ENCODE data around the gene EXD2.

DNA sequence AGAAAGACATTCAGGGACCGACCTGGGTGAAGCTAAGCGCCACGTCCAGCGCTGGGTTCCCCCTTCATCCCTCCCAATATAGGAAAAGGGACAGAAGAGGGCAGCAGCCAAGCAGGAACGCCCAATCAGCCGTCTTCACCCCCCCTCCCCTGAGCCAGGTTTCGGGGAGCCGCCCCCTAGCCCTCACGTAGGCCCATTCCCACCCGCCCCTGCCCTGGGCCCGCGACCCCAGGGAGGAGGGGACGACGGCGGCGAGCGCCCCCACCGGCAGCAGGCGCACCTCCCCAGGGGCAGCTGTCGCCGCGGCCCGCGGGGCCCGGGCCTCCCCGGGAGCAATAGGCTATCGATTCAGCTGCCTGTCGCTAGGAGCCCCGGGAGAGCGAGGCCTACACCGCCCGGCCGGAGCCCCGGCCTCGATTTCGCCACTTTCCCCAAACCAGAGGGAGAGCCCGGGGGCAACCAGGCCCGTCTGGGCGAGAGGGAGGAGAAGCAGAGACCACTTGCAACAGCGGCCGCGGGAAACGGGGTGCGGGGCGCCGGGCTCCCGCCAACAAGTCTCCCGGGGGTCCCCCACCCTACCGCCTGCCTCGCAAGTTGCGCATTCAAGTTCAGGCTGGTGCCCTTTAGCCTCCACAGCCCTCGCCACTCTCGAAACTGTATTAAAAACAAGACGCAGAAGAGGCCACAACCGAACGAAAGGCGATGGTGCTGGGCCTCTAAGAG is 39.7 kb upstream of the EXD2 start:
- TF ChIP-seq POLR2AphosphoS5 (IDR thresholded peaks at IDR 0.05; ENCODE audit: low read depth, low read length) (no peak), TAF1 (IDR thresholded peaks at IDR 0.05; ENCODE audit: low read depth, low read length) (no peak), POLR2A (IDR thresholded peaks at IDR 0.05; ENCODE audit: low read depth, low read length) (no peak), POU2F2 (IDR thresholded peaks at IDR 0.05; ENCODE audit: low read depth, low read length) (no peak), SPI1 (IDR thresholded peaks at IDR 0.05; ENCODE audit: low read depth, low read length) (no peak)
